ENCODE measurements around the gene TMEM167A. TPM values are rescaled to one million over a fixed set of nuclear protein-coding genes. Genes with fewer than 3 reads are reported as not detected.
"Not testable (repeated sequence)": the region's sequence is repeated elsewhere in the genome, so short reads cannot be mapped to it uniquely, and the experiment has no call there.

The TMEM167A gene
- total RNA-seq, 1 donor from 2014 or later = 86.8 TPM

GRCh38 chr5:83090169-83090568 is 13.0 kb upstream of the TMEM167A start:
- intact Hi-C loops (cut with micrococcal nuclease) = no loop called here

DNA sequence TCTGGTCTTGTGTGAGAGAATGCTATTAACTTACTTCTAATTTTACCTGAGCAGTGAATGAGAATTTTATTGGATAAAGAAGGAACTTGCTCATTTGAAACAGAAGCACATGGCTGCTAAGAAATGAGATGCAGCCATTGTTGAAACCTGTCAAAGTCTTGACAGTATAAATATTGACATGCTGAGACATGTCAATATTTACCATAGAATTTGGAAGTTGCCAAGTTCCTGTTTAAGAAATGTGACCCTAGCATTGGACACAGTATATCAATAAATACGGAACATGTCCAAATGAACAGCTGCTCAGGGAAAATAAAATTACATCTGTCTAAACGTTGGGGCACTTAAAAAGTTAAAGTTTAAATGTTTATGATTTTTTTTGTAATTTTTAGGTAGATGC is 7.9 kb upstream of the TMEM167A start:
- intact Hi-C loops (cut with micrococcal nuclease) = no loop called here

DNA sequence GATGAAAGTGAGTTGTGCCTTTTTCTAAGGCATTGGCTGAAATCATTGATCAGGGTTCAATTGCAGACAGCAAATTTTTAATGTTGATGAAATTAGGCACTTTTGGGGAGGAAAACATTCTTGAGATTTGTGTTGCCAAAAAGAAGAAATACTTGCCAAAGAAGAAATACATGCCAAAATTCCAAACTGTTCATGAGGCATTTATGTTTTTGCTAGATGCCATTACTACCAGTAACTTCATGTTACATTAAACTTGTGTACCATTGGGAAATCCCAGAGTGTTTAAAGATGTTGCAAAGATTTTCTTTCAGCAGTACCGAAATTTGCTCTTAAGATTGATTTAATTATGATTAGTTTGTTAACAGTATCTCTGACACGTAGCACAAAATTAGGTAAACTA is 7.1 kb upstream of the TMEM167A start:
- intact Hi-C loops (cut with micrococcal nuclease) = no loop called here

DNA sequence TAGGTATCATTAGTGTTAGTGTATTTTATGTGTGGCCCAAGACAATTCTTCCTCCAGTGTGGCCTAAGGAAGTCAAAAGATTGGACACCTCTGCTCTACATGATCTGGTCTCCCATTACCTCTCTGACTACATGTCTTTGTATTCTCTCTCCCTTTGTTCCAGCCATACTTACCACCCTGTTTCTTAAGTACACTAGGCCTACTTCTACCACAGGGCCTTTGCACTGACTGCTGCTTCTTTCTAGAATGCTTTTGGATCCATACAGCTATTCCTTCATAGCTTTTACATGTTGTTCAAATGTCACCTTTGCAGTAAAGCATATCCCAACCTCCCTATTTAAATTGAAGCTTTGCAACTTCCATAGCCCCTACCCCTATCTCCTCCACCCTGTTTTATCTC is 5.6 kb upstream of the TMEM167A start:
- intact Hi-C loops (cut with micrococcal nuclease) = no loop called here

DNA sequence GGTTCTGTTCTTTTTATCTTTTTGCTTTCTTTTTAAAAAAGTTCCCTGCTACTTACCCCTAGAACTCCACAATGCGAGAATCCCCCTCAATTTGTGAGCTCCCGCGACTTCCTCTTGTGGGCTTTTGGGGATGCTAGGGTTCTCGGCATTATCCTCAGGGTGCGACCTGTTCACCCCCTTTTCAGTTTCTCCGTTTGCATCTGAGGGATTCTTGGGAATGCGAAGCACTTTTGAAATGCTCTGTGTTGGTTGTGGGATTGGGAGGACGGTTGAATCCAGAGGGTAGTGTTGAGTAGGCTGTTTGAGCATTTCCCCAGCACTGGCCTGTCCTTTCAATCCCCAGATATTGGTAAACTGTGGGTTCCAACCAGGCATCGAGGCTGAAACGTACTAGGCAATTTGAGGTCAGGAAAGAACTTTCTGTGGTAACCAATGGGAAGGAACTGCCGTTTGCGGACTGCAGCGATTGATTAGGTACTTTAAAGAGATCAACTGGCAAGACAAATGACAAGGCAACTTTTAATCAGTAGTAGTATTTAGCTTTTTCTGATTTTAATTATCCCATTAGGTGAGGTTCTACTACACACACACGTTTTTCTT is 568 bp upstream of the TMEM167A start:
- intact Hi-C loops (cut with micrococcal nuclease) = loop anchor here (1.0 to 5.0 kb wide), 12 partner anchors 261 to 1776 kb away; partner anchors contain the start of genes RPS23, SSBP2 and ZCCHC9

DNA sequence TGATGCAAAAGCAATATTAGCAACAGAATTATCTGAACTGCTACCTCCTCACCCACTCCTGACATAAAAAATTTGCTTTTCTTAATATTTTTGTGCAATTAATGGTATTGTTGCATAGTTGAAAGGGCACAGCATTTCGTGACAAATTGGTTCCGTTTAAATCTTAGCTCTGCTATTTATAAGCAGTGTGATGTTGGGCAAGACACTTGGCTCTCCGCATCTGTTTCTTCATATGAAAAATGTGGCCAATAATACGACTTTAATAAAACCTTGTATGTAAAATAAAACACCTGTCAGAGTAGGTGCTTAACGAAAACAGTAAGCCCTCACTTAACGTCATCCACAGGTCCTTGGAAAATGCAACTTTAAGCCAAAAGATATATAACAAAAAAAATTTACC is 4.2 kb downstream of the TMEM167A start:
- intact Hi-C loops (cut with micrococcal nuclease) = no loop called here

- intact Hi-C loops (cut with micrococcal nuclease) = no loop called here
Observed at GRCh38 chr5:83071286-83072051, 5.7 kb downstream of the TMEM167A start.

DNA sequence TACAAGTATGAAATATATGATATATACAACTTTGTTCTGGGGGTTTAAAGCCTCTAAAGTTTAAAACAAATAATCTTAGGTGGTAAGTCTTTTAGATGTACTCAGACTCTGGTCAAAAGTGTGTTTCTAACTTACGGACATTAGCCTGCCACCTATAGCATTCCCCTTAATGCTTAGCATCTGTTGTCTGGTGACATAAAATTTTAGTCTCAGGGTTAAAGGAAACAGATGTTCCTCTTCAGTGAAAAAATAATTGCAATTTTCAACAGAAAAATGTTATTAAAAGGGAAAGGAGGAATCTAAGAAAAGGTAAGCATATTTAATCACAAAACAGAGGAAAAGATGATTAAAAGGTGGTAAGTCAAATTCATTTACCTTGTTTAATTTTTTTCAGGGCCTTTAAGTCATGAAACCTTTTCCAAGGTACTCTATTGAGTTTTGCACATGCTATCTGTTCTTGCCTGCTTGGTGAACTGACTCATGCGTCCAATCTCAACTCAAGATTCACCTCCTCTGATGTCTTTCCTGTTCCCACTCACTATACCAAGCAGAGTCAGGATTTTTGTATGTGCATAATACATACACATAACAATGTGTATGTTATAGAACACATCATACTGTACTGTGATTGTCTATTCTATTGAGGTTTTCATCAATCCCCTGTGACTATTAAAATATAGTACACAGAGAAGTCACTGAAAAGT is 7.9 kb downstream of the TMEM167A start:
- intact Hi-C loops (cut with micrococcal nuclease) = no loop called here

DNA sequence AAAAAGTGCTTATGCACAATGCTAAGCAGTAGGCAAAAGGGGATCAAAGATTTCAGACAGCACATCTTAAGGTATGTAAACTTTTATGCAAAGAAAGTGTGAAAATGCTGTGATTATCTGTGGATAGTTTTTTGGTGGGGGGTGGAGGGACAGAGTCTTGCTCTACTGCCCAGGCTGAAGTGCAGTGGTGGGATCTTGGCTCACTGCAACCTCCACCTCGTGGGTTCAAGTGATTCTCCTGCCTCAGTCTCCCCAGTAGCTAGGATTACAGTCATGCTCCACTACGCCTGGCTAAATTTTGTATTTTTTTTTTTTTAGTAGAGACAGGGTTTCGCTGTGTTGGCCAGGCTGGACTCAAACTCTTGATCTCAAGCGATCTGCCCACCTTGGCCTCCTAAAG is 9.8 kb downstream of the TMEM167A start:
- intact Hi-C loops (cut with micrococcal nuclease) = not testable (repeated sequence)

- intact Hi-C loops (cut with micrococcal nuclease) = no loop called here
Observed at GRCh38 chr5:83066548-83067110, 10.6 kb downstream of the TMEM167A start.

DNA sequence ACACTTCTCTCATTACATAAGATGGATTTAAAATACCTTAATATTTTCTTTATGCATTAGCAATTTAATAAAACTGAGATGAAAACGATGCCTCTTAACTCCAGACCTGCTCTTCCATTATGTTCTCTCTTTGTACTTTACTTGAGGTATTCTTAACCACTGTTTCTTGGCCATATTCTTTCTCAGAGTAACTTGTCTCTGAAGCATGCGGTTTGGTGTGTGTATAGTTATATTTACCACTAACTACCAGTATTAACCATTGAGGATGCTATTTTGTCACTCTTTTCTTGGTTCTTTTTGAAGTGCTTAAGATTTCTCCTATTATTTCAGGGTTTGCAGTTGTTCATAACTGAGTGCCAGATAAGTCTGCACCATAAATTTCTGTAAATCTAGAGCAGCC is 17.9 kb downstream of the TMEM167A start:
- intact Hi-C loops (cut with micrococcal nuclease) = no loop called here

- intact Hi-C loops (cut with micrococcal nuclease) = no loop called here
Observed at GRCh38 chr5:83058726-83059125, 18.5 kb downstream of the TMEM167A start.

GRCh38 chr5:83055166-83055565 is 22.0 kb downstream of the TMEM167A start:
- intact Hi-C loops (cut with micrococcal nuclease) = no loop called here

DNA sequence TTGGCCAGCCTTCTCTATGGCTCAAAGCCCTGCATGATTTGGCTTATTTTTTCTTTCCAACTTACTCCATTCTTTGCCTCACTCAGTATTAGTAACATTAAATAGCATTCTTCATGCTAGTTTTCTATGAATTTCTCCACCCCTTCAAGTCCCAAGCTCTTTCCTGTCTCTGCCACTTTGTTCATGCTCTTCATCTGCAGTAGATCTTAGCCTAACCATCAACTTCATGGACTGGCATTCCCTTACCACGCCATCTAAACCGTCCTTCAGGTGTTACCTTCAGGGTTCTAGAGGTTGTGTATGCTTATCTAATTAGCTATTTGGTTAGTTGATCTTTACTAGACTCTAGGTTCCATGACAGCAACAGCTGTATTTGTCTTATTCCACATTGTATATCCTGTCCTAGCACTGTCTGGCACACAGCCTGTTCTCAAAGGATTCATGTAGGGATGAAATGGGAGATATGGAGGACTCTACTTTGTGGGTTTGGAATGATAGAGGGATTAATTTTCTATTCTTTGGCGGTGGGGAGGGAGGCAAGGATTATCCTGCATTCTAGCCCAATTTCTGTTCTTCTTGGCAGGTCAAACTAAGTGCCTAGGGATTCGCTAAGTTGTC is 26.4 kb downstream of the TMEM167A start:
- intact Hi-C loops (cut with micrococcal nuclease) = no loop called here

DNA sequence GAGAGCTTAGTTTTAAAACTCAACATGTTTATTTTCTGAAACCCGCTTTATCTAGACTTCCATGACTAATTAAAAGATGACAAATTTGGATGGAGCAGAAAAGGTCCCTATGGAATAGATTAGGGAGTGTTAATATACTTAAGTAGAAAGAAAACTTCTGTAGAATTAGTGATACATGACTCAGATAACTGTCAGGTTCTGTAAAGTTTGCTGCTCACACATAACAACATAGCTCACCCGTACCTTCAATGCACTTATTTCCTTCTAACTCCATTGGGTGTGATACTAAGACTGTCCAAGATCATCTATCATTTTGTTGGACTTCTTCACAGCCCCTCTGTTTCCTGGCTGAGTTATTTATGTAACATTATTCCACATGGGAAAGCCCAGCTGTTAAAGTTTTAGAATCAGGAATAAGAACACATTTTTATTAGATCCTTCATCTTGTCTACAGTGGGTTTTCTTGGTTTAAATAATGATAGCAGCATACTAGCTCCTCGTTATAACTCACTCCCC is 27.8 kb downstream of the TMEM167A start:
- intact Hi-C loops (cut with micrococcal nuclease) = no loop called here

- intact Hi-C loops (cut with micrococcal nuclease) = no loop called here
Observed at GRCh38 chr5:83048811-83049210, 28.4 kb downstream of the TMEM167A start.

GRCh38 chr5:83048277-83048676 is 28.9 kb downstream of the TMEM167A start:
- intact Hi-C loops (cut with micrococcal nuclease) = no loop called here

DNA sequence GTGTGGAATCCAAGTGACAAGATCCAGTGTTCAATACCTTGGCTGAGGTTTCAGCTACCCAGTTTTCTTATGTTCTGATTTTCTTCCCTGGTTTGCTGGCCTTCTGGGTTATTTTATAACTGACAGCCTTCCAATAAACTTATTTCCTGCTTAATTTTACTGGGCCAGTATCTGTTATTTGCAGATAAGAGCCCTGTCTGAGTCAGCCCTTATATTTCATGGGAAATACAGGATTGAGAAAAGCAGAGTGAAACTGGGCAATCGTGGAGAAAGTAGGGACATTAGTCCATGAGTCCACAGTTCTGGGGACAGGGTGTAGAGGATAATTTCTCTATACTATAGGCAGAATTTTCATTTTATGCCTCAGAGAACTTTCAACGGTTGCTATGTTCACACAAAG is 32.3 kb downstream of the TMEM167A start:
- intact Hi-C loops (cut with micrococcal nuclease) = no loop called here

DNA sequence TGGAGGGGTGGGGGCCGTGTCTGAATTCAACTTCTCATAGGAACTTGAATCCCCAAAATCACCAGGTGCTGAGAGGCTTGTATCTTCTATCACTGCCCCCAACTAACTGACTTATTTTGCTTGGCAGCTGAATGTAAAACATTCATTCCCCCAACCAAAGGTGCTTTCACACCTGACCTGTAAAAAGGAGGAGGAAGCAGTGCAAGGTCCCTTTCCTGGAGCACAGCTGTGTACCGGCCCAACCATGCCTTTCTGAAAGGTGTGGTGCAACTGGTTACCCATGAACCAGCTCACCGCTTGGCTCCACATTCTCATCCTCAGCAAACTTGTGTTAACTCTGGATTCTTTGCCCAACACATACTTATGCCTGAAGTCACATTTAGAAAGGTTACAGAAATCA is 34.7 kb downstream of the TMEM167A start:
- intact Hi-C loops (cut with micrococcal nuclease) = no loop called here

GRCh38 chr5:83038924-83039323 is 38.3 kb downstream of the TMEM167A start:
- intact Hi-C loops (cut with micrococcal nuclease) = no loop called here

GRCh38 chr5:83036991-83037575 is 40.1 kb downstream of the TMEM167A start:
- intact Hi-C loops (cut with micrococcal nuclease) = no loop called here

All from T-helper 1 cell treated with Interleukin-12 subunit alpha and Interleukin-12 subunit beta and Interleukin-4 antibody, amounts not matched to agents 30 ng/mL and 1 ng/mL, for 36 hours (primary cell).